Spleen (tissue), 7 donors: ENCODE results near the gene EGFR.

Experiments
- POLR2A ChIP-seq, 3 donors: fragments of 450-650 bp; IDR thresholded peaks; one replicate each; pipeline ENCODE4 v1.5.1; 2017; ENCODE audit warnings: antibody characterized with exemption in 3 of 3, mild to moderate bottlenecking in 1 of 3
- POLR2AphosphoS5 ChIP-seq, 3 donors: sonication (generic); formaldehyde crosslinking; IDR thresholded peaks; one replicate each; pipeline ENCODE4 v1.5.1; 2017; ENCODE audit warnings: antibody characterized with exemption in 3 of 3
- TF ChIP-seq, protein P1 (sequence below), 11 experiments: fragments of 200-600 bp in 7 of 11; fragments of 450-650 bp in 4 of 11; sonication (generic) in 4 of 11; IDR thresholded peaks in 8 of 11; conservative IDR thresholded peaks in 3 of 11; 1 replicate in 7 of 11; 2 replicates in 4 of 11; pipeline versions ENCODE4 v1.4.0 to v1.8.0; 2016 to 2021; ENCODE audit warnings: antibody characterized with exemption in 11 of 11, inconsistent platforms in 4 of 11, mild to moderate bottlenecking in 1 of 11
- donor health status: DM: no; HTN: no; CAD: no; lungs with moderate emphysema.
- donor health status: DM: no; HTN: no; CAD: no.
- donor health status: DM: no; HTN: no; CAD: no.

DNA sequence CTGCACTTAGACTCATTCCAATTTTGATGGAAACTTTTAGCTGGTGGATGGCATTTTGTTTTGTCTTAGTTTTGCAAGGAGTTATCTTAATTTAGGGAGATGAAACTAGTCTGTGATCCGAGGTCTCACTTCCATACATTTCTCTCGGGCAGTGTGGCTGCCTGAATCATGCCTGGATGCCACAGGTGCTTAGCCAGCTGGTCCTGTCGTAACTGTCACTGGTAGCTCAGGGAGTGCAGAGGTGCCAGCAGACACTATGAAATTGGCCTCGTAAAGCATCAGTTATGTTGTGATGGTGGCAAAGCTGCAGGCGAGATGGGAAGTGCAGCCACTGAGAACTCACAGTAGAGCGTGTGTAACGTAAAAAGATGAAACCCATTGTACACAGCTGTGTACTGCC, 74.9 kb downstream of the EGFR start:
- TF ChIP-seq, protein P1, sequence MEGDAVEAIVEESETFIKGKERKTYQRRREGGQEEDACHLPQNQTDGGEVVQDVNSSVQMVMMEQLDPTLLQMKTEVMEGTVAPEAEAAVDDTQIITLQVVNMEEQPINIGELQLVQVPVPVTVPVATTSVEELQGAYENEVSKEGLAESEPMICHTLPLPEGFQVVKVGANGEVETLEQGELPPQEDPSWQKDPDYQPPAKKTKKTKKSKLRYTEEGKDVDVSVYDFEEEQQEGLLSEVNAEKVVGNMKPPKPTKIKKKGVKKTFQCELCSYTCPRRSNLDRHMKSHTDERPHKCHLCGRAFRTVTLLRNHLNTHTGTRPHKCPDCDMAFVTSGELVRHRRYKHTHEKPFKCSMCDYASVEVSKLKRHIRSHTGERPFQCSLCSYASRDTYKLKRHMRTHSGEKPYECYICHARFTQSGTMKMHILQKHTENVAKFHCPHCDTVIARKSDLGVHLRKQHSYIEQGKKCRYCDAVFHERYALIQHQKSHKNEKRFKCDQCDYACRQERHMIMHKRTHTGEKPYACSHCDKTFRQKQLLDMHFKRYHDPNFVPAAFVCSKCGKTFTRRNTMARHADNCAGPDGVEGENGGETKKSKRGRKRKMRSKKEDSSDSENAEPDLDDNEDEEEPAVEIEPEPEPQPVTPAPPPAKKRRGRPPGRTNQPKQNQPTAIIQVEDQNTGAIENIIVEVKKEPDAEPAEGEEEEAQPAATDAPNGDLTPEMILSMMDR (IDR thresholded peaks at IDR 0.05 in 8 of 11, conservative IDR thresholded peaks at IDR 0.05 in 3 of 11) = no peak
- TF ChIP-seq POLR2AphosphoS5 (IDR thresholded peaks at IDR 0.05) = no peak
- TF ChIP-seq POLR2A (IDR thresholded peaks at IDR 0.05) = no peak
